Right lobe of liver (tissue), 4 donors: ENCODE measurements around the gene LRRC47.

ENCODE experiments used
- CTCF ChIP-seq, 4 donors: fragments of 200-600 bp in 3 of 4; fragments of 450-650 bp in 1 of 4; IDR thresholded peaks; one replicate each; pipeline versions ENCODE4 v1.5.1 to v1.8.0; 2016 to 2022; ENCODE audit warnings: antibody characterized with exemption in 4 of 4, mild to moderate bottlenecking in 2 of 4
- POLR2A ChIP-seq: fragments of 450-650 bp; IDR thresholded peaks from one replicate; pipeline ENCODE4 v1.6.1; 2017; ENCODE audit warnings: antibody characterized with exemption, mild to moderate bottlenecking
- donor health status: DM: no; HTN: no; CAD: no.
- donor health status: DM: no; HTN: no; CAD: no.
- donor health status: DM: no; HTN: yes; CAD: no.

DNA sequence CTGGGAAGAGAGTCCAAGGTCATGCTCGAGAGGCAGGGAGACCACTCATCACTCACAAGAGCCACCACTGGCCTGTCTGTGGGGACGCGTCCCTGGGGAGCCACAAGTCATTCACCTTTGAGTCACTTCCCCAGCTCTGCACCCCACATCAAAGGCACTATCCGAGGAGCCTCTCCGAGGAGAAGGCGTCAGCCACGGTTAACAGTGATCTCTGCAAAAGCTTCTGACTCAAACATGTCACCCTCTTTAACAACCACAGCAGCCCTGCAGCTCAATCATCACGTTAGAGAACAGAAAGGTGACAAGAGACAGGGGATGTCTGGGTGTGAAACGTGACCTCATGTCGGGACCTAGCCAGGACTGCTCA, 9.0 kb downstream of the LRRC47 start:
- no peak for TF ChIP-seq POLR2A
- TF ChIP-seq CTCF (IDR thresholded peaks at IDR 0.05): no peak
